ENCODE results near the gene RPS14. TPM values are rescaled to one million over a fixed set of nuclear protein-coding genes. Genes with fewer than 3 reads are reported as not detected.

The RPS14 gene
- polyA plus RNA-seq, 1 donor (not counting 4 experiments of a cell fraction or from before 2014, with no cell fraction given): 3,540 TPM

DNA sequence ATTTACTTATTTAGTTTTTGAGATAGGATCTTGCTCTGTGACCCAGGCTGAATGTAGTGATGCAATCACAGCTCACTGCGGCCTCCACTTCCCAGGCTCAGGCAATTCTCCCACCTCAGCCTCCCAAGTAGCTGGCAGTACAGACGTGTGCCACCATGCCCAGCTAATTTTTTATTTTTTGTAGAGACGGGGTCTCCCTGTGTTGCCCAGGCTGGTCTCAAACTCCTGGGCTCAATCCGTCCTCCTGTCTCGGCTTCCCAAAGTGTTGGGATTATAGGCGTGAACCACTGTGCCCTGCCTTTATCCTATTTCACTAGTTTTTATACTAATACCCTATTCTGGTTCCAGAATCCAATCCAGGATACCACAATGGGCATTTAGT is 6.8 kb downstream of the RPS14 start:
- Histone ChIP-seq H2AFZ (ENCODE audit: control insufficient read depth, low read length) (no peak overlapping the region), H3K4me1 (ENCODE audit: control insufficient read depth, extremely low read depth, insufficient read depth, low read length) (peaks cover 6% of the 10 kb centered on the region), H3K9ac (ENCODE audit: control insufficient read depth, extremely low read depth, insufficient read depth, low read length) (no peak overlapping the region), H3K27me3 (ENCODE audit: control insufficient read depth, extremely low read depth, insufficient read depth, low read length) (no peaks in the 10 kb centered on the region), H3K9me3 (ENCODE audit: control insufficient read depth, low read depth, low read length) (no peaks in the 10 kb centered on the region), H3K79me2 (ENCODE audit: control insufficient read depth, insufficient read depth, low read length) (peaks cover 25% of the 10 kb centered on the region), H4K20me1 (ENCODE audit: control insufficient read depth, extremely low read depth, insufficient read depth, low read length) (peaks cover 32% of the 10 kb centered on the region), H3K9me1 (ENCODE audit: control insufficient read depth, extremely low read depth, insufficient read depth, low read length) (no peaks in the 10 kb centered on the region), H3K4me2 (ENCODE audit: control insufficient read depth, extremely low read depth, insufficient read depth, low read depth, low read length) (no peak overlapping the region), H3K4me3 (ENCODE audit: control insufficient read depth in 2 of 3, extremely low read depth in 1 of 3, insufficient read depth in 2 of 3, low read depth in 1 of 3, low read length in 3 of 3) (no peak overlapping the region), H3K36me3 (ENCODE audit: control insufficient read depth in 2 of 2, extremely low read depth in 1 of 2, insufficient read depth in 2 of 2, low read length in 2 of 2) (peaks cover 41% of the 10 kb centered on the region in 2 experiments), H3K27ac (ENCODE audit: control insufficient read depth, insufficient read depth, low read length) (no peak overlapping the region)
- FAIRE-seq: no peak
- no peak for TF ChIP-seq EZH2 (IDR thresholded peaks at IDR 0.05; ENCODE audit: low read length)
- TF ChIP-seq, protein P1, sequence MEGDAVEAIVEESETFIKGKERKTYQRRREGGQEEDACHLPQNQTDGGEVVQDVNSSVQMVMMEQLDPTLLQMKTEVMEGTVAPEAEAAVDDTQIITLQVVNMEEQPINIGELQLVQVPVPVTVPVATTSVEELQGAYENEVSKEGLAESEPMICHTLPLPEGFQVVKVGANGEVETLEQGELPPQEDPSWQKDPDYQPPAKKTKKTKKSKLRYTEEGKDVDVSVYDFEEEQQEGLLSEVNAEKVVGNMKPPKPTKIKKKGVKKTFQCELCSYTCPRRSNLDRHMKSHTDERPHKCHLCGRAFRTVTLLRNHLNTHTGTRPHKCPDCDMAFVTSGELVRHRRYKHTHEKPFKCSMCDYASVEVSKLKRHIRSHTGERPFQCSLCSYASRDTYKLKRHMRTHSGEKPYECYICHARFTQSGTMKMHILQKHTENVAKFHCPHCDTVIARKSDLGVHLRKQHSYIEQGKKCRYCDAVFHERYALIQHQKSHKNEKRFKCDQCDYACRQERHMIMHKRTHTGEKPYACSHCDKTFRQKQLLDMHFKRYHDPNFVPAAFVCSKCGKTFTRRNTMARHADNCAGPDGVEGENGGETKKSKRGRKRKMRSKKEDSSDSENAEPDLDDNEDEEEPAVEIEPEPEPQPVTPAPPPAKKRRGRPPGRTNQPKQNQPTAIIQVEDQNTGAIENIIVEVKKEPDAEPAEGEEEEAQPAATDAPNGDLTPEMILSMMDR (optimal IDR thresholded peaks at IDR 0.05 in 1 of 3, IDR thresholded peaks at IDR 0.05 in 1 of 3, conservative IDR thresholded peaks at IDR 0.05 in 1 of 3; ENCODE audit: extremely low read depth in 1 of 3, insufficient read depth in 2 of 3, low read length in 3 of 3): no peak
- DNase-seq (ENCODE audit: low read depth, low spot score): no peak
- dilution Hi-C loops (cut with MboI; ENCODE audit: extremely low pct_ligation_motif_present, low sequenced_read_pairs): no loop called here

DNA sequence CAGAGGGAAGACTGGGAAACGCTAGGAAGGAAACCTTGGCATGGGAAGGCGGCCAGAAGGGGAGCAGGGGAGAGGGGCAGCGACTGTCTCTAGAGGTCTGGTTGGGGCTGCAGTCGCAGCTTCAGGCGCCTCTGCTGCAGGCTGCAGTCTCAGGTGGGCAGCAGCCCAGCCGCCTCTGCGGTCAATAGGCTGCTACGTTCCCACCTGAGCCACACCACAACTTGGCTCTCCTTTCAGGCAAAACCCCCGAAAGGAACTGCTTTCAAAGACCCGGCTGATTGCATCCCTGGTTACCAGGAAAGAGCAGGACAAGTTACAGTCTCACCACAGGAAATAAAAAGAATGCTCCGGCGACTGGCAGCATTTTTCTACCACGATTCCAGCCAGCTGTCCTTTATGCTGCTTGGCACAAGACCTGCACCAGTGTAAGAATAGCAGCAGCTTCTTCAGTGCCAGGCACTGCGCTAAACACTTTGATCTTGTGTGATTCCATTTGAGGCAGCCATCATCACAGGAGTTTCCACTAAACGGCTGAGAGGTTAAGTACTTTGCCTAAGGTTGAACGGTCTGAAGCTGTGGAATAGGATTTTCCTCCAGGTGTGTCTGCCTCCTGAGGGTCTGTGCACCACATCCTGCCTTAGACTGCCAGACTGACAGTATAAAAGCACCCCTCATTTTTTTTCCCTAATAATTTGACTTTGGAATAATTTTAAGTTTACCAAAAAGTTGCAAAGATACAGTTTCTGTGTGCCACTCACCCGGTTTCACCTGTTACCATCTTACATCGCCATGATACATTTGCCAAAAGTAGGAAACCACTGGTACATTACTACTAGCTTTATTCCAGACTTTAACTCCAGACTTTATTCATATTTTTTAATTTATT is 7.5 kb downstream of the RPS14 start:
- Histone ChIP-seq H3K4me3 (ENCODE audit: control insufficient read depth in 2 of 3, extremely low read depth in 1 of 3, insufficient read depth in 2 of 3, low read depth in 1 of 3, low read length in 3 of 3) (no peak overlapping the region), H3K27me3 (ENCODE audit: control insufficient read depth, extremely low read depth, insufficient read depth, low read length) (no peaks in the 10 kb centered on the region), H3K9me3 (ENCODE audit: control insufficient read depth, low read depth, low read length) (no peaks in the 10 kb centered on the region), H3K9me1 (ENCODE audit: control insufficient read depth, extremely low read depth, insufficient read depth, low read length) (no peaks in the 10 kb centered on the region), H3K79me2 (ENCODE audit: control insufficient read depth, insufficient read depth, low read length) (peaks cover 19% of the 10 kb centered on the region), H3K4me1 (ENCODE audit: control insufficient read depth, extremely low read depth, insufficient read depth, low read length) (no peaks in the 10 kb centered on the region), H3K27ac (ENCODE audit: control insufficient read depth, insufficient read depth, low read length) (no peak overlapping the region), H3K4me2 (ENCODE audit: control insufficient read depth, extremely low read depth, insufficient read depth, low read depth, low read length) (no peak overlapping the region), H3K9ac (ENCODE audit: control insufficient read depth, extremely low read depth, insufficient read depth, low read length) (no peak overlapping the region), H3K36me3 (ENCODE audit: control insufficient read depth in 2 of 2, extremely low read depth in 1 of 2, insufficient read depth in 2 of 2, low read length in 2 of 2) (peaks cover 34 to 35% of the 10 kb centered on the region in 2 experiments), H4K20me1 (ENCODE audit: control insufficient read depth, extremely low read depth, insufficient read depth, low read length) (peaks cover 26% of the 10 kb centered on the region), H2AFZ (ENCODE audit: control insufficient read depth, low read length) (no peak overlapping the region)
- FAIRE-seq (no peak), DNase-seq (ENCODE audit: low read depth, low spot score) (no peak)
- dilution Hi-C loops (cut with MboI; ENCODE audit: extremely low pct_ligation_motif_present, low sequenced_read_pairs): no loop called here
- no peak for TF ChIP-seq EZH2 (IDR thresholded peaks at IDR 0.05; ENCODE audit: low read length)
- TF ChIP-seq, protein P1 (optimal IDR thresholded peaks at IDR 0.05 in 1 of 3, IDR thresholded peaks at IDR 0.05 in 1 of 3, conservative IDR thresholded peaks at IDR 0.05 in 1 of 3; ENCODE audit: extremely low read depth in 1 of 3, insufficient read depth in 2 of 3, low read length in 3 of 3): no peak
